ENCODE data around the gene RASSF7.

DNA sequence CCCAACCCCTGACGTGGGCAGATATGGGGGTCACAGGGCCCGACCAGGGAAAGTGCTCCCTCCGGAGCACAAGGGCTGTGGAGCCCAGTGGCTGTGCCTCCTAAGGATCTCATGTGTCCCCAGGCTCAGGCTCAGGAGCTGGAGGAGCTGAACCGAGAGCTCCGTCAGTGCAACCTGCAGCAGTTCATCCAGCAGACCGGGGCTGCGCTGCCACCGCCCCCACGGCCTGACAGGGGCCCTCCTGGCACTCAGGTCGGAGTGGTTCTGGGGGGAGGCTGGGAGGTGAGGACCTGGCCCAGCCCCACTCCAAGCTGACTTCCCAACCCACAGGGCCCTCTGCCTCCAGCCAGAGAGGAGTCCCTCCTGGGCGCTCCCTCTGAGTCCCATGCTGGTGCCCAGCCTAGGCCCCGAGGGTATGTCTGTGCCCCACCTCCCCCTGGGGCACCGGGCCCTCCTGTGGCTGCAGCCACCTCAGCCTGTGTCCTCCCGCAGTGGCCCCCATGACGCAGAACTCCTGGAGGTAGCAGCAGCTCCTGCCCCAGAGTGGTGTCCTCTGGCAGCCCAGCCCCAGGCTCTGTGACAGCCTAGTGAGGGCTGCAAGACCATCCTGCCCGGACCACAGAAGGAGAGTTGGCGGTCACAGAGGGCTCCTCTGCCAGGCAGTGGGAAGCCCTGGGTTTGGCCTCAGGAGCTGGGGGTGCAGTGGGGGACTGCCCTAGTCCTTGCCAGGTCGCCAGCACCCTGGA, 2.5 kb downstream of the RASSF7 start:
- TF ChIP-seq POLR2A (IDR thresholded peaks at IDR 0.05), result no peak
- TF ChIP-seq, protein P1, sequence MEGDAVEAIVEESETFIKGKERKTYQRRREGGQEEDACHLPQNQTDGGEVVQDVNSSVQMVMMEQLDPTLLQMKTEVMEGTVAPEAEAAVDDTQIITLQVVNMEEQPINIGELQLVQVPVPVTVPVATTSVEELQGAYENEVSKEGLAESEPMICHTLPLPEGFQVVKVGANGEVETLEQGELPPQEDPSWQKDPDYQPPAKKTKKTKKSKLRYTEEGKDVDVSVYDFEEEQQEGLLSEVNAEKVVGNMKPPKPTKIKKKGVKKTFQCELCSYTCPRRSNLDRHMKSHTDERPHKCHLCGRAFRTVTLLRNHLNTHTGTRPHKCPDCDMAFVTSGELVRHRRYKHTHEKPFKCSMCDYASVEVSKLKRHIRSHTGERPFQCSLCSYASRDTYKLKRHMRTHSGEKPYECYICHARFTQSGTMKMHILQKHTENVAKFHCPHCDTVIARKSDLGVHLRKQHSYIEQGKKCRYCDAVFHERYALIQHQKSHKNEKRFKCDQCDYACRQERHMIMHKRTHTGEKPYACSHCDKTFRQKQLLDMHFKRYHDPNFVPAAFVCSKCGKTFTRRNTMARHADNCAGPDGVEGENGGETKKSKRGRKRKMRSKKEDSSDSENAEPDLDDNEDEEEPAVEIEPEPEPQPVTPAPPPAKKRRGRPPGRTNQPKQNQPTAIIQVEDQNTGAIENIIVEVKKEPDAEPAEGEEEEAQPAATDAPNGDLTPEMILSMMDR (IDR thresholded peaks at IDR 0.05), result no peak

Data from lower leg skin (tissue), 3 donors.